ENCODE data around the gene REPS2. TPM values are rescaled to one million over a fixed set of nuclear protein-coding genes. Genes with fewer than 3 reads are reported as not detected.

The REPS2 gene
- total and polyA plus RNA-seq, 2 donors from 2014 or later, result 19.6 to 36.3 TPM

DNA sequence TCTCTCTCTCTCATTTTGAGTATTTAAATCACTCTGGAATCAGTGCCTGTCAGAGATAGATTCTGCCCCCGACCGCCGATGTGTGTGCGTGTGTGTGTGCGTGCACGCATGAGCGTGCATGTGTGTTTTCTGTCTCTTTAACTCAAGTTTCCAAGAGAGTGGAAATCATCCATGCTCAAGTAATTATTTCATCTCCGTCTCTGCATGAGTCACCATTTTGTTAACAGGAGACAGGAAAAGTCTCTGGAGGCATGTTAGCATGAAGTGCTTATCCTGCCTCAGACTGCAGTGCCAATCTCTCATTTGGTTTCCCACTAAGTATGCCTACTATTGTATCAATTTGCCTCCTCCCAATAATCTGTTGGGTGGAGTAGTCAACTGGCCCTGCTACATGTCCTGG is 245.6 kb downstream of the REPS2 start:
- DNase-seq, result no peak
- intact Hi-C loops (cut with DNase I), result no loop called here

More for the DNA sequence above, 245.6 kb downstream of the REPS2 start:
- Histone ChIP-seq H3K27ac (ENCODE audit: low read depth in 2 of 2, low read length in 2 of 2) (no peak overlapping the region), H3K9ac (ENCODE audit: low read length in 3 of 3) (no peak overlapping the region), H3K4me3 (ENCODE audit: low read length in 3 of 3) (no peak overlapping the region), H3K4me1 (ENCODE audit: control insufficient read depth in 2 of 3, insufficient read depth in 2 of 3, low read depth in 1 of 3, low read length in 3 of 3) (no peaks in the 10 kb centered on the region), H3K36me3 (ENCODE audit: control insufficient read depth in 2 of 3, insufficient read depth in 3 of 3, low read length in 3 of 3) (no peaks in the 10 kb centered on the region), H3K27me3 (ENCODE audit: control insufficient read depth, insufficient read depth, low read length) (no peaks in the 10 kb centered on the region), H3K9me3 (ENCODE audit: control insufficient read depth in 2 of 3, insufficient read depth in 1 of 3, low read length in 3 of 3) (no peaks in the 10 kb centered on the region)
- FAIRE-seq, result no peak
- TF ChIP-seq, protein P1, sequence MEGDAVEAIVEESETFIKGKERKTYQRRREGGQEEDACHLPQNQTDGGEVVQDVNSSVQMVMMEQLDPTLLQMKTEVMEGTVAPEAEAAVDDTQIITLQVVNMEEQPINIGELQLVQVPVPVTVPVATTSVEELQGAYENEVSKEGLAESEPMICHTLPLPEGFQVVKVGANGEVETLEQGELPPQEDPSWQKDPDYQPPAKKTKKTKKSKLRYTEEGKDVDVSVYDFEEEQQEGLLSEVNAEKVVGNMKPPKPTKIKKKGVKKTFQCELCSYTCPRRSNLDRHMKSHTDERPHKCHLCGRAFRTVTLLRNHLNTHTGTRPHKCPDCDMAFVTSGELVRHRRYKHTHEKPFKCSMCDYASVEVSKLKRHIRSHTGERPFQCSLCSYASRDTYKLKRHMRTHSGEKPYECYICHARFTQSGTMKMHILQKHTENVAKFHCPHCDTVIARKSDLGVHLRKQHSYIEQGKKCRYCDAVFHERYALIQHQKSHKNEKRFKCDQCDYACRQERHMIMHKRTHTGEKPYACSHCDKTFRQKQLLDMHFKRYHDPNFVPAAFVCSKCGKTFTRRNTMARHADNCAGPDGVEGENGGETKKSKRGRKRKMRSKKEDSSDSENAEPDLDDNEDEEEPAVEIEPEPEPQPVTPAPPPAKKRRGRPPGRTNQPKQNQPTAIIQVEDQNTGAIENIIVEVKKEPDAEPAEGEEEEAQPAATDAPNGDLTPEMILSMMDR (IDR thresholded peaks at IDR 0.05; ENCODE audit: borderline replicate concordance, extremely low read depth, insufficient read depth), result no peak

Other genes with a start within 250 kb of the REPS2 start
- gene CTPS2, start 234.0 kb upstream of the REPS2 start, total RNA-seq, result 13.7 TPM
- 5.9 TPM for gene CTPS2, start 234.0 kb upstream of the REPS2 start, polyA plus RNA-seq (ENCODE audit: insufficient read depth, low read depth, low replicate concordance)
- gene SYAP1, start 227.0 kb upstream of the REPS2 start, total RNA-seq, result 40.3 TPM
- 16.6 TPM for gene SYAP1, start 227.0 kb upstream of the REPS2 start, polyA plus RNA-seq (ENCODE audit: insufficient read depth, low read depth, low replicate concordance)
- 12.3 TPM for gene TXLNG, start 160.2 kb upstream of the REPS2 start, total RNA-seq
- gene TXLNG, start 160.2 kb upstream of the REPS2 start, polyA plus RNA-seq (ENCODE audit: insufficient read depth, low read depth, low replicate concordance), result 5.9 TPM
- 95.2 TPM for gene RBBP7, start 76.3 kb upstream of the REPS2 start, total RNA-seq
- 112 TPM for gene RBBP7, start 76.3 kb upstream of the REPS2 start, polyA plus RNA-seq (ENCODE audit: insufficient read depth, low read depth, low replicate concordance)